ENCODE measurements around the gene TOX3.

The TOX3 gene

DNA sequence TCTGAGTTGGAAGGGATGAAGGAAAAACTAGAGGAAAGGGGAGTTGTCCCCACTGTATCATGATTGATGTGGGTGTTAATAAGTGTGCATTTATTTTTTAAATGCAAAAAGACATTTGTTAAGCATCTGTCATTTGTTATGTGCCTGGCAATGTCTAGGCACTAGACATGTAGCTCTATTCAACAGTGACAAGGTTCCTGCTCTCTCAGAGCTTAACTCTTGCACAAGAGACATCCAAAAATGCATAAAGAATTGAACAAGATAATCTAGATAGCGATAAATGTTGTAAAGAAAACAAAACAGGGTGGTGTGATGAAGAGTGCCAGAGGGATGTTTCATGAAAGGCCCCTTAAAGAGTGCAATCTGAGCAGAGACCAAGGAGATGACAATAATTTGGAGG, 148.9 kb downstream of the TOX3 start:
- DNase-seq (ENCODE audit: low spot score): no peak

- DNase-seq (ENCODE audit: low spot score): no peak
These were observed 153.5 kb downstream of the TOX3 start for GRCh38 chr16:52393448-52393847.

DNA sequence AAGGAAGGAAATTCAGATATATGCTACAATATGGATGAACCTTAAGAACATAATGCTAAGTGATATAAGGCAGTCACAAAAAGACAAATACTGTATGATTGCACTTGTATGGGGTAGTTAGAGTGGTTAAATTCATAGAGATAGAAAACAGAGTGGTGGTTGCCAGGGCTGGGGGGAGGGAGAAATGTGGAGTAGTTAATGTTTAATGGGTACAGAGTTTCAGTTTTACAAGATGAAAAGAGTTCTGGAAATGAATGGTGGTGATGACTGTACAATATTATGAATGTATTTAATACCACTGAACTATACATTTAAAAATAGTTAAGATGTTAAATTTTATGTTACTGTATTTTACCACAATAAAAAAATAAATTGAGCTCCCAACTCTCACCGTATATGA, 157.9 kb downstream of the TOX3 start:
- no peak for DNase-seq (ENCODE audit: low spot score)
